K562 (cell line): ENCODE data around the gene MYO1H. TPM values are rescaled to one million over a fixed set of nuclear protein-coding genes. Genes with fewer than 3 reads are reported as not detected.

Source experiments
- ATAC-seq: fragments of 200-7000 bp; cut with Tn5 transposase; 3 replicates; pipeline ENCODE4 v1.9.1; 2020; ENCODE audit warnings: moderate library complexity
- BruUV-seq: library from RNA; stranded (reverse); fragments of 400-500 nt; replicated peaks from 2 replicates; lab custom pipeline; 2021; lab: Mats Ljungman, UMichigan
- CTCF ChIA-PET: fragments of 300-600 bp; formaldehyde crosslinking; extraction: SDS; loops from one replicate; lab custom pipeline; 2021; ENCODE audit warnings: low intra/inter-chr PET ratio; lab: Yijun Ruan, JAX
- POLR2A ChIA-PET: fragments of 300-600, 350-650 bp; sonication (Branson Sonifier 250); formaldehyde crosslinking; extraction: SDS; loops from one replicate; lab custom pipeline; 2021; ENCODE audit warnings: antibody characterized with exemption, inconsistent platforms; lab: Yijun Ruan, JAX
- DNase-seq, 4 experiments: peaks; one replicate each; pipeline versions ENCODE4 v3.0.0 to v3.0.0-alpha.2; 2011 to 2018; ENCODE audit warnings: low spot score in 3 of 4, mixed read lengths in 3 of 4; ENCODE audit errors: extremely low read depth in 1 of 4
- FAIRE-seq: peaks from 2 replicates; lab custom pipeline; 2011; peaks lifted over from hg19 to GRCh38; lab: Jason Lieb, UNC
- H2AFZ ChIP-seq: 2 replicates; pipeline ENCODE4 v1.6.0; 2011; ENCODE audit warnings: low read depth, low read length, control low read depth, inconsistent platforms
- H3K27ac ChIP-seq: fragments of 200-600 bp; 3 replicates; pipeline ENCODE4 v1.8.0; 2011; ENCODE audit warnings: low read depth, mild to moderate bottlenecking, control low read depth, inconsistent platforms, low read length, moderate library complexity, mixed read lengths; ENCODE audit errors: extremely low read depth
- H3K27me3 ChIP-seq, 2 experiments: fragments of 300-600 bp in 1 of 2; 2 replicates in 1 of 2; 3 replicates in 1 of 2; pipeline versions ENCODE4 v1.6.0 to v1.8.0; 2011; ENCODE audit warnings: inconsistent platforms in 2 of 2, low read length in 2 of 2, mild to moderate bottlenecking in 1 of 2, mixed read lengths in 1 of 2, moderate library complexity in 1 of 2; ENCODE audit not compliant: control insufficient read depth in 2 of 2, insufficient read depth in 2 of 2
- H3K36me3 ChIP-seq: fragments of 300-600 bp; 3 replicates; pipeline ENCODE4 v1.8.0; 2011; ENCODE audit warnings: mild to moderate bottlenecking, low read length, inconsistent platforms; ENCODE audit not compliant: control insufficient read depth, insufficient read depth
- H3K4me1 ChIP-seq, 2 experiments: fragments of 200-600 bp in 1 of 2; replicated peaks in 1 of 2; 2 replicates in 1 of 2; 3 replicates in 1 of 2; pipeline versions ENCODE4 v1.5.1 to v1.8.0; 2011; ENCODE audit warnings: inconsistent platforms in 2 of 2, low read length in 2 of 2, mild to moderate bottlenecking in 1 of 2, mixed read lengths in 1 of 2, moderate library complexity in 1 of 2; ENCODE audit not compliant: control insufficient read depth in 2 of 2, insufficient read depth in 2 of 2
- H3K4me2 ChIP-seq: 2 replicates; pipeline ENCODE4 v1.6.1; 2011; ENCODE audit warnings: low read length, control low read depth, inconsistent platforms, mixed read lengths; ENCODE audit not compliant: insufficient read depth
- H3K4me3 ChIP-seq: fragments of 200-600 bp; sonication (generic), shearing (Covaris generic); 2 replicates; pipeline ENCODE4 v1.5.1; 2016; ENCODE audit warnings: control low read depth, inconsistent platforms
- H3K79me2 ChIP-seq: fragments of 200-600 bp; 3 replicates; pipeline ENCODE4 v1.8.0; 2011; ENCODE audit warnings: low read length, inconsistent platforms; ENCODE audit not compliant: control insufficient read depth, insufficient read depth
- H3K9ac ChIP-seq, 2 experiments: 2 replicates each; pipeline versions ENCODE4 v1.6.0 to v1.6.1; 2011; ENCODE audit warnings: low read depth in 2 of 2, low read length in 2 of 2, control low read depth in 1 of 2, inconsistent platforms in 1 of 2, mild to moderate bottlenecking in 1 of 2, mixed read lengths in 1 of 2; ENCODE audit not compliant: insufficient read depth in 1 of 2
- H3K9me1 ChIP-seq: one replicate; pipeline ENCODE4 v1.6.0; 2011; ENCODE audit warnings: inconsistent platforms, mild to moderate bottlenecking, low read length, moderate library complexity; ENCODE audit not compliant: control insufficient read depth, insufficient read depth
- H3K9me3 ChIP-seq: replicated peaks from 2 replicates; pipeline ENCODE4 v1.5.1; 2011; ENCODE audit warnings: low read depth, low read length, inconsistent platforms; ENCODE audit not compliant: control insufficient read depth, insufficient read depth
- H4K20me1 ChIP-seq: replicated peaks from 2 replicates; pipeline ENCODE4 v1.6.1; 2011; ENCODE audit warnings: low read length, inconsistent platforms, mixed read lengths; ENCODE audit not compliant: control insufficient read depth, insufficient read depth
- ADNP ChIP-seq: fragments of 200-800 bp; sonication (Bioruptor generic); IDR thresholded peaks from 2 replicates; pipeline ENCODE4 v1.6.1; 2016; ENCODE audit warnings: missing genetic modification characterization, missing compliant biosample characterization
- PREB ChIP-seq: sonication (generic); formaldehyde crosslinking; IDR thresholded peaks from 2 replicates; pipeline ENCODE4 v1.8.1; 2023; ENCODE audit warnings: mild to moderate bottlenecking, missing genetic modification reagents
- PYGO2 ChIP-seq: fragments of 450-650 bp; IDR thresholded peaks from 2 replicates; pipeline ENCODE4 v1.6.1; 2016; ENCODE audit warnings: mild to moderate bottlenecking, missing genetic modification characterization, moderate library complexity, missing compliant biosample characterization
- ZNF280B ChIP-seq: fragments of 250-450 bp; sonication (Bioruptor Pico); IDR thresholded peaks from 2 replicates; pipeline ENCODE4 v1.5.1; 2021; ENCODE audit warnings: mild to moderate bottlenecking
- ZNF668 ChIP-seq: fragments of 250-450 bp; sonication (Bioruptor Pico); IDR thresholded peaks from 2 replicates; pipeline ENCODE4 v1.8.0; 2022; ENCODE audit warnings: mild to moderate bottlenecking, inconsistent platforms
- in situ Hi-C: fragments of 300-500 bp; cut with MboI; formaldehyde crosslinking; loops from 4 replicates; pipeline ENCODE4 v1.15.0; 2018; ENCODE audit warnings: inconsistent platforms, mixed read lengths
- intact Hi-C: fragments of 100-400 bp; cut with micrococcal nuclease; formaldehyde crosslinking; loops from 2 replicates; pipeline ENCODE4 v1.14.2; 2022
- polyA plus RNA-seq, 8 experiments: library from polyadenylated mRNA; depleted of rRNA in 4 of 8; stranded (reverse) in 5 of 8; unstranded in 3 of 8; fragments of >200 nt; fragmentation: Nextera tagmentation in 2 of 8; fragmentation: Illumina TruSeq in 1 of 8; extraction: Ambion mirVana in 2 of 8; extraction: Trizol in 1 of 8; gene quantifications; 2 replicates each; pipeline versions ENCODE4 v1.2.1 to v1.2.3, GENCODE V29; 2011 to 2014; ENCODE audit warnings: inconsistent platforms in 1 of 8, missing spikeins in 1 of 8
- total RNA-seq, 7 experiments: library from RNA; depleted of rRNA in 6 of 7; stranded (reverse); fragments of >200 nt in 6 of 7; fragmentation: Illumina TruSeq in 2 of 7; extraction: Trizol in 2 of 7; gene quantifications; 2 replicates each; pipeline versions ENCODE4 v1.2.1 to v1.2.3, GENCODE V29; 2011 to 2021; ENCODE audit warnings: low replicate concordance in 1 of 7

The MYO1H gene
- total and polyA plus RNA-seq, 9 of the 15 experiments (the other 6 are each of a cell fraction or from before 2014, with no cell fraction given), result not detected

GRCh38 chr12:109382031-109382430, 34.3 kb downstream of the MYO1H start:
- Histone ChIP-seq H2AFZ (no peak overlapping the region), H4K20me1 (no peaks in the 10 kb centered on the region), H3K4me2 (no peak overlapping the region), H3K9ac (no peak overlapping the region), H3K4me1 (no peaks in the 10 kb centered on the region), H3K79me2 (no peaks in the 10 kb centered on the region), H3K27me3 (peaks cover 5 to 6% of the 10 kb centered on the region in 2 experiments; a peak in 2 of 5 replicates), H3K27ac (no peak overlapping the region), H3K36me3 (no peaks in the 10 kb centered on the region), H3K9me3 (no peaks in the 10 kb centered on the region), H3K4me3 (no peak overlapping the region), H3K9me1 (no peaks in the 10 kb centered on the region)
- ATAC-seq (no peak), FAIRE-seq (no peak), DNase-seq (no peak)
- in situ Hi-C loops (loop anchor here (10.0 kb wide), 1 partner anchor 267 kb away; the partner anchor contains the start of gene ACACB), intact Hi-C loops (loop anchor here (10.0 kb wide), 1 partner anchor 247 kb away; no protein-coding TSS in a partner anchor)
- TF ChIP-seq ZNF668 (no peak), PYGO2 (tag) (no peak), PREB (CRISPR knock-in tag) (no peak), ZNF280B (CRISPR knock-in tag) (no peak), ADNP (tag) (no peak)
- no TSS peak for BruUV-seq
- ChIA-PET POLR2A (no interaction called here), CTCF (no interaction called here)
